Fibroblast of the conjunctiva (primary cell): ENCODE measurements around the gene MPDZ.
"Not testable (repeated sequence)": the region's sequence is repeated elsewhere in the genome, so short reads cannot be mapped to it uniquely, and the experiment has no call there.

Experiments used
- DNase-seq: peaks from one replicate; pipeline ENCODE4 v3.0.0-alpha.2; 2010; ENCODE audit warnings: low read depth

The MPDZ gene

DNA sequence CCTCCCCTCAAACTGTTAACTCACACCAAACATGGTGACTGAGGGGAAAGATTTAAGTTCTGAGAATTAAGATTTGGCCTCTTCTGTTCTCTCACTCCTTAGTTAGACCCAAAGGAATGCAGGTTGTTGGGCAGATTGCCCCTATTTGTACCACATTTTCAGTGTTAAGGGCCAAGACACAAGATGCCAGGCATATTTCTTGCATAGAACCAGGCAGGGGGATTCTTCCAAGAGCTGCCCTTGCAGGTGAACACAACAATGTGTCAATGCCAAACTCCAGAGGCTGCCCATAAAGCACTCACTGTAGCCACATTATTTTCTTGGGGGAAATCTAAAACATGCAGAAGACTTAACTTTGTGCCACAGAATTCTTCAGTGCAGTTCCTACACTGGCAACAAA is 14.7 kb downstream of the MPDZ start:
- DNase-seq, result no peak

DNA sequence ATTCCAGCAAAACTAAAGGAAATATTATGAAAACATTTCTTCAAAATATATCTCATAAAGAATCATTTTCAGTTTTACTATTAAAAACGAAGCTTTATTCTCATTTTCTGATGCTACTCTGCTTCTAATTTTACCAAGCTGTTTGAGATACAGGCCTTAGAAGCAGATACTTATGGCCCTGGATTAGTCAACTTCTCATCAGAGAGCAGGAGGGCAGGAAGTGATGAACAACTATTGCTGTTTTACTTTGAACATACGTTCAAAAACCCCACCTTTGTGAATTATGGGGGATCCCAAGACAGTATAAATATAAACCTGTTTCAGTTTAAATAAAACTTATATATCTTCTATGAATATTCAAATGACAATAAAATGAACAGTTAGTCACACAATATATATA is 16.0 kb downstream of the MPDZ start:
- no peak for DNase-seq

GRCh38 chr9:13252852-13253251 is 26.6 kb downstream of the MPDZ start:
- no peak for DNase-seq

GRCh38 chr9:13244181-13244580 is 35.3 kb downstream of the MPDZ start:
- no peak for DNase-seq

GRCh38 chr9:13241283-13241682 is 38.2 kb downstream of the MPDZ start:
- no peak for DNase-seq

GRCh38 chr9:13239660-13240059 is 39.8 kb downstream of the MPDZ start:
- DNase-seq, result no peak

- DNase-seq, result no peak
Measured at GRCh38 chr9:13239208-13239607, 40.3 kb downstream of the MPDZ start.

DNA sequence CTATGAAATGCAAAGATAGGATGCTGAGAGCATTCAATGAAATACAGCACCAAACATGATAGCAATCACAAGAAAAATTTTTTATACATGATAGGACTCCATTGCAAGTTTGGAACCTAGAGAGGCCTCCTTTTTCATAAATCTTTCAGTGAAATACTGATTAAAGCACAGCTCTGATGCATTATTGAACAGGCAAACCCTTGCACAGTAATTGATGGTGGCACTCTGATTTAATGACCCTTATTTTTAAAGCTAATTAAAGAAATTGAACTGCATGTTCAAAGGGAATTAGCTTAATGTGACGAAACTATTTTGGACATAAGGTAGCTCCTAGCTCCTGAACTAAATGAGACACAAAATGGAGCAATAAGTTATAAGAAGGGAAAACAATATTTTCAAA is 44.6 kb downstream of the MPDZ start:
- DNase-seq, result no peak

- DNase-seq, result peak; percentile 6
Measured at GRCh38 chr9:13228431-13228830, 51.1 kb downstream of the MPDZ start.

GRCh38 chr9:13224366-13224765 is 55.1 kb downstream of the MPDZ start:
- no peak for DNase-seq

DNA sequence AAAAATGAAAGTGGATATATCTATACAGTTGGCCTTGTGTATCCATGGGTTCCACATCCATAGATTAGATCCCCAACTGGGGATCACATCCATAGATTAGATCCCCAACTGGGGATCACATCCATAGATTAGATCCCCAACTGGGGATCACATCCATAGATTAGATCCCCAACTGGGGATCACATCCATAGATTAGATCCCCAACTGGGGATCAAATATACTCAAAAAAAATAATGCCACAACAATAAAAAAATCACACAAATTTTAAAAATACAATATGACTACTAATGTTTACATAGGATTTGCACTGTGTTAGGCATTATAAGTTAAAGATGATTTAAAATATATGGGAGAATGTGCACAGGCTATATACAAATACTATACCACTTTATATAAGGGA is 56.8 kb downstream of the MPDZ start:
- DNase-seq, result not testable (repeated sequence)

GRCh38 chr9:13221741-13222140 is 57.8 kb downstream of the MPDZ start:
- DNase-seq, result no peak

DNA sequence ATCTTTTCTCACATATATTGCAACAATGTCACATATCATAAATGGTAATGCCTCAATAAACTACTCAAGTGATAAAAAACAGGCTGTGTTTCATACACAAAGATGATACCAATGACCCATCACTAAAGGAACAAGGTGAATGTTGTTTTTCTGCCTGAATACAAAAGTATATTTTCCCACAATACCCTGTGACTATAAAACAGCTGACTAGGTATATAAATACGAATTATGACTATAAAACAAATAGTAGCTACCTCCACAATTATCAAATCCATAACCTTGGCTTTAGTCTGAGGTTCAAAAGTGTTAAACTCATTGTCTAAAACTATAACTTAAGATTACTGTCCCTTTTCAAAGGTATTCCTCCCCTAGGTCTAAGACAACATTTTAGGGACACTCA is 58.7 kb downstream of the MPDZ start:
- DNase-seq, result no peak

- no peak for DNase-seq
Measured at GRCh38 chr9:13215791-13216554, 63.5 kb downstream of the MPDZ start.

GRCh38 chr9:13213998-13214397 is 65.5 kb downstream of the MPDZ start:
- no peak for DNase-seq

DNA sequence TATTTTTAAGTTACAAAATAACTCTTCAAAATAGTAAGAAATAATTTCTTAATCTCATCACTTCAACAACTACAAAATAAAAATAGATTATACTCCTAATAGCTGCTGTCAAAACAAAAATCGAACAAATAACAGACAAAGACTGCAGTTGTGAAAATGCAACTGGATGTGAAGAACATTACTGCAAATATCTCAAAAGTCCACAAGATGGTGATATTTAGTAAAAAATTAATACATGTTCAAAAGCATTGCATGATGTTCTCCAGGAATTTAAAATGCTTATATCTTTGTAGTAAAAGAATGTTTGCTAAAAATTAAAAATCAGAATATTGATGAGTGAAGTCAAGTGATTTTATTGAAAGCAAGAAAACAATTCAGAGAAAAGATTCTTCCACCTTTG is 66.2 kb downstream of the MPDZ start:
- peak; percentile 27 for DNase-seq

DNA sequence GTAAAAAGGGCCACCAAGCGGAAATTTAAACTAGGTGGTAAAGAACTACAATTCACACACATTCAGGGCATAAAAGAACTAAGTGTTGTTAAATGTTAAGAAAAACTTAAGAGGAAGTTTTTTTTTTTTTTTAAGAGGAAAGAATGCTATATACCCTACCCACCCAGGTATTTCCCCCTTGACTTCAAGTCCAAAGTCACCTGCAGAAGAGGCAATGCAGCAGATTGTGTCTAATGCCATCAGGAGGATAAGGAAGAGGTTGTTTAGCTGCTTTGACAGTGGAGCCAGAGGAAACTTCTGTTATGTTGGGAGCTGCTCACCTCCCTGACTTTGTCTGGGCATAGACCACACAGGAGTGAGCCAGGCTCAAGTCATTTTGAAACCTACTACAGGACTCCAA is 69.2 kb downstream of the MPDZ start:
- DNase-seq, result no peak

DNA sequence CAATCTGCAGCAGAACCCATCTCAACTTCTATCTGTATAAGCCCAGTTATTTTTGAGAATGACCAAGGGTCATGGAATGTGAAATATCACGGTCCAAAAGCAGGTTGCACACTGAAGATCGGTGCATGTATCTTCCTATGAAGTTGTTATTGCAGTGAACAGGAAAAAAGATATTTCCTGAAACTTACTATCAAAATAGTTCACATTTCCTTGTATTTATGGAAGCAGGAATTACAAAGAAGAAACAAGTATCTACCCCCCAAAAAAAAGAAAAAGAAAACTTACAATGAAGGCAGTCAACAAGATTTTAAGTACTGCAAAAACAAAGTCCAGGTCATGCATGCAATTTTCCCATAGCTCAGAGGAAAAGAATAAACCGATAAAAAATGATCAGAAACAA is 70.0 kb downstream of the MPDZ start:
- DNase-seq, result no peak

DNA sequence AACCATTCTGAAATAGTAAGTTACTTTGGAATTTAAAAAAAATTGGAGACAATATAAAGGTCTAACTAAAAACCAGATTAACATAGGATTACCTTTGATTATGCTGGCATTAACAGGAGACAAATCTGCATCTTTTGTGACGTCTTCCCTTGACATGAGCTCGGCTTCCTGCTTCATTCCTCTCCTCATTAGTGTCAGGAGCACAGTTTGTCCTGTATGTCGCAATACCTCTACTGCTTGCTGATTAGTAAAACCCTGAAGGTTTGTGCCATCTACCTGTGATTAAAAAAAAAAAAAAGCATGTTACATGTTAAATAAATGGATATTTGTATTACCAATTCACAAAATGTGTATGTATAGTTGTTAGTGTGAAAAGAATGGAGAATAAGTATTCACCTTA is 73.7 kb downstream of the MPDZ start:
- DNase-seq, result no peak

DNA sequence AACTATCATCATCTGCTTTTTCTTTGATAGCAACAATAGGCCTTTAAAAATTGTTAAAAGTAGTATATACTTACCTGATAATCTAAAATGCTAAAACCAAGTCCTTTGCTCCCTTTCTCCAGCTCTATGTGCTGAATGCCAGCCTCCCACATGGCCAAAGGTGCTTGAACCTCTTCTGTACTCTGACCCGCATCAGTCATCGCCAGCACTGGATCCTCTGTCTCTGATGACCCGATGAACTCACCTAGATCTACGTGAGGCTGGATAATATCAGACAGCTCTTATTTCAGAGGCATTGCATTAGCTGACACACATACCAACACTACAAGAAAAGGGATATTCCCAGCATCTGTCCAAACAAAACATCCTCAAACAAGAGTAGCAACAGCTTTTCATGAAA is 89.5 kb downstream of the MPDZ start:
- no peak for DNase-seq

DNA sequence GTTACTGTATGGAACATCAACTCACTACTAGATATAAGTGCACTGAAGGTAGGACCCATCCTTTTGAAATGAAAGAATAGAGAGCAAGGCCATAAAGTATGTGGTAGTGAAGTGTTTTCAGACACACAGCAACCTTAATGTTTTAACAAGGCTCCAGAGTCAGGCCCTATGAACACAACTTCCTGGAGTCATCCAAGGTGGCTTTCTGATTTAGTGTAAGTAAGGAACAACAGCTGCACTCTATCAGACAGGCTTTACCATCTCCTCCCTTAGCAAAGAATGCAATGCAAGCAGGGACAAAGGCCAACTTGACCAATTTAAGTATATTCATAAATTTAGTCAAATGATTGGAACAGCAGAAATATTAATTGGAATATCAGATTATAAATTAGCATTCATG is 90.1 kb downstream of the MPDZ start:
- DNase-seq, result no peak

DNA sequence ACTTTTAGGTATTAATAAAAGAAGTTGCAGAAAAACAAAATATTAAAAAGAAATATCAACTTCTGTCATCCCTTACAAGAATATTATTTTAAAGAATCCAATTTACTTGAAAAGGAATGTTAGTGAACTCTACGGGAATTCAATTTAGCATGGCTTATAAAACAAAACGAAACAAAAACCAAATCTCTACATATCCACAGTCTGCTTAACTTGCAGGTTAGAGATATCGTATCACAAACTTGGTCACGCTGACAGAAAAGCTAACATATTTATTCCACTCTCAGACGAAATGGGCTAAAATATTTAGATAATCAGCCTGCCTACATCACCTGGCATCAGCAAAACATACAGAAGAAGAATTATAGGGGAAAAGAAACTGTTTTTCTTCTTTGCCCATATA is 92.7 kb downstream of the MPDZ start:
- DNase-seq, result no peak

GRCh38 chr9:13186091-13186490 is 93.4 kb downstream of the MPDZ start:
- DNase-seq, result no peak

DNA sequence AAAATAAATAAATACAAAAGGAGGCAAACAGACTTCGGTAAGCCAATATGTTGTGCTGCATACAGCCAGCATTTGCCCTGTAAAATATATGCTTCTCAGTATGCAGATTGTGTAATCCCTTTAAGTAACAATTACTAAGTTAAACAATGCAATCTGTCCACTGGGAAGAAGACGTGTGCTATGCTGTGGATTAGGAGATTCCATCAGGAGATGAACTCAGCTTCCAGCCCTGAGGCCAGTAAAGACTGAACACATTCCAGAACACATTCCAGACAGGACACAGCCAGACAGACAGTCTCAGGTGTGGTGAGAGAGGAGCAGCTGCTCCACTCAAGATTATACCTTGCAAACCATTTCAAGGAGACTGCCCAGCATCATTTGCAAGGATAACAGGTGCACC is 97.8 kb downstream of the MPDZ start:
- no peak for DNase-seq

DNA sequence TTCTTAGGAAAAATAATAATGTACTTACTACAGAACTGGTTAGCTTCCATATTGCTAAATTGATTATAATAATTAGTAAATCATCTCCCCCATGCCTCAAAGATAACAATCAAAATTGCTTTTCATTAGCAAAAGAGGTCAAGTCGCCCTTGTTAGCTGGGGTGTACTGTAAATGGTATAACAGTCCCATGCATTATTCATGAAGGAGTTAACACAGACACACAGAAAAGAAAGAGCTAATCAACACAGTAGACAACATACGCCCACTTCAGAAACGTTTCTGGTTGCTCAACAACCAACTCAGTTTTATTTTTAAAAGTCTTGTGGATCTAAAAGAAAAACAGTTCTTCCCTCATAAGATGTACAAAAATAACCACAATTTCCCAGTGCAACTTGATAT is 100.2 kb downstream of the MPDZ start:
- no peak for DNase-seq
